PC-9 (cell line): Measurements from ENCODE around the gene DYSF.

Source experiments
- EZH2 ChIP-seq: fragments of 200-600 bp; sonication (generic); IDR thresholded peaks from 2 replicates; pipeline ENCODE4 v1.8.0; 2017; ENCODE audit warnings: antibody characterized with exemption, low read depth
- TF ChIP-seq, protein P1 (sequence below): fragments of 200-600 bp; sonication (generic); conservative IDR thresholded peaks from 2 replicates; pipeline ENCODE4 v1.6.1; 2017; ENCODE audit warnings: mixed run types, antibody characterized with exemption, mild to moderate bottlenecking, moderate library complexity

DNA sequence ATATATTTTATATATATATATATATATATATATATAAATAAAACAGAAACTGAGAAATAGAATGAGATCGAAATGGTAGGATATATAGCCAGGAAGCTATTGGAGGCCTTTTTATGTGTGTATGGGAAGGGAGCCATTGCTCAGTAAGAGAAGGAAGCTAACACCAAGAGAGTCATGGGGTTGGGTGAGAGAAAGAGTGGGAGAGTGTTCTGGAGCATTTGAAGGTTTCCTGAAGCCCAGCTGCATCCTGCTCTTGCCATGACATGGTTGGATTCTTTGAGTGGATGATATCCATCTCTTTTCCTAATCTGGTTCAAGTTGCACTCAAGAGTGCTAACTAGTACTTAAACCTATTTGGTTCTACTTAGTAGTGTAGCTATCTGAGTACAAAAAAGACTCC lies 282.3 kb downstream of the DYSF start:
- TF ChIP-seq, protein P1, sequence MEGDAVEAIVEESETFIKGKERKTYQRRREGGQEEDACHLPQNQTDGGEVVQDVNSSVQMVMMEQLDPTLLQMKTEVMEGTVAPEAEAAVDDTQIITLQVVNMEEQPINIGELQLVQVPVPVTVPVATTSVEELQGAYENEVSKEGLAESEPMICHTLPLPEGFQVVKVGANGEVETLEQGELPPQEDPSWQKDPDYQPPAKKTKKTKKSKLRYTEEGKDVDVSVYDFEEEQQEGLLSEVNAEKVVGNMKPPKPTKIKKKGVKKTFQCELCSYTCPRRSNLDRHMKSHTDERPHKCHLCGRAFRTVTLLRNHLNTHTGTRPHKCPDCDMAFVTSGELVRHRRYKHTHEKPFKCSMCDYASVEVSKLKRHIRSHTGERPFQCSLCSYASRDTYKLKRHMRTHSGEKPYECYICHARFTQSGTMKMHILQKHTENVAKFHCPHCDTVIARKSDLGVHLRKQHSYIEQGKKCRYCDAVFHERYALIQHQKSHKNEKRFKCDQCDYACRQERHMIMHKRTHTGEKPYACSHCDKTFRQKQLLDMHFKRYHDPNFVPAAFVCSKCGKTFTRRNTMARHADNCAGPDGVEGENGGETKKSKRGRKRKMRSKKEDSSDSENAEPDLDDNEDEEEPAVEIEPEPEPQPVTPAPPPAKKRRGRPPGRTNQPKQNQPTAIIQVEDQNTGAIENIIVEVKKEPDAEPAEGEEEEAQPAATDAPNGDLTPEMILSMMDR, result no peak
- TF ChIP-seq EZH2, result no peak
